ENCODE measurements around the gene TP53. TPM values are rescaled to one million over a fixed set of nuclear protein-coding genes. Genes with fewer than 3 reads are reported as not detected.

The TP53 gene
- total RNA-seq: 17.9 TPM
- 10 to 100 TPM; 33.8 to 51.8 (median 40.9) TPM for polyA plus RNA-seq (ENCODE audit: insufficient read depth in 1 of 8, insufficient read length in 8 of 8, low replicate concordance in 1 of 8)
- long read RNA-seq, donor 1, partial matches to known transcripts: 0 of 3 reads
- long read RNA-seq, donor 1, other reads (novel, unspliced or antisense): 0 of 3 reads
- long read RNA-seq, donor 2: 0 reads
- long read RNA-seq, donor 3, partial matches to known transcripts: 38 of 43 reads
- long read RNA-seq, donor 3, other reads (novel, unspliced or antisense): 0 of 43 reads
- long read RNA-seq, donor 4, partial matches to known transcripts: 0 of 1 reads
- long read RNA-seq, donor 4, other reads (novel, unspliced or antisense): 0 of 1 reads
- long read RNA-seq, donor 5, transcript TP53-227 (11 exons, 2,579 nt): major isoform, 5 of 11 reads
- long read RNA-seq, donor 5, partial matches to known transcripts: 5 of 11 reads
- long read RNA-seq, donor 5, other reads (novel, unspliced or antisense): 0 of 11 reads
- long read RNA-seq, donor 6, partial matches to known transcripts: 6 of 13 reads
- long read RNA-seq, donor 6, other reads (novel, unspliced or antisense): 0 of 13 reads
- long read RNA-seq, donor 7, partial matches to known transcripts: 44 of 47 reads
- long read RNA-seq, donor 7, other reads (novel, unspliced or antisense): 0 of 47 reads
- long read RNA-seq, donor 8, partial matches to known transcripts: 0 of 1 reads
- long read RNA-seq, donor 8, other reads (novel, unspliced or antisense): 0 of 1 reads
- long read RNA-seq, donor 9, transcript TP53-227 (11 exons, 2,579 nt): major isoform, 7 of 47 reads
- long read RNA-seq, donor 9, partial matches to known transcripts: 39 of 47 reads
- long read RNA-seq, donor 9, other reads (novel, unspliced or antisense): 0 of 47 reads
- long read RNA-seq, donor 10, transcript TP53-227 (11 exons, 2,579 nt): major isoform, 6 of 8 reads
- long read RNA-seq, donor 10, partial matches to known transcripts: 0 of 8 reads
- long read RNA-seq, donor 10, other reads (novel, unspliced or antisense): 0 of 8 reads
- long read RNA-seq, donor 11, transcript TP53-227 (11 exons, 2,579 nt): major isoform, 6 of 7 reads
- long read RNA-seq, donor 11, partial matches to known transcripts: 0 of 7 reads
- long read RNA-seq, donor 11, other reads (novel, unspliced or antisense): 0 of 7 reads

DNA sequence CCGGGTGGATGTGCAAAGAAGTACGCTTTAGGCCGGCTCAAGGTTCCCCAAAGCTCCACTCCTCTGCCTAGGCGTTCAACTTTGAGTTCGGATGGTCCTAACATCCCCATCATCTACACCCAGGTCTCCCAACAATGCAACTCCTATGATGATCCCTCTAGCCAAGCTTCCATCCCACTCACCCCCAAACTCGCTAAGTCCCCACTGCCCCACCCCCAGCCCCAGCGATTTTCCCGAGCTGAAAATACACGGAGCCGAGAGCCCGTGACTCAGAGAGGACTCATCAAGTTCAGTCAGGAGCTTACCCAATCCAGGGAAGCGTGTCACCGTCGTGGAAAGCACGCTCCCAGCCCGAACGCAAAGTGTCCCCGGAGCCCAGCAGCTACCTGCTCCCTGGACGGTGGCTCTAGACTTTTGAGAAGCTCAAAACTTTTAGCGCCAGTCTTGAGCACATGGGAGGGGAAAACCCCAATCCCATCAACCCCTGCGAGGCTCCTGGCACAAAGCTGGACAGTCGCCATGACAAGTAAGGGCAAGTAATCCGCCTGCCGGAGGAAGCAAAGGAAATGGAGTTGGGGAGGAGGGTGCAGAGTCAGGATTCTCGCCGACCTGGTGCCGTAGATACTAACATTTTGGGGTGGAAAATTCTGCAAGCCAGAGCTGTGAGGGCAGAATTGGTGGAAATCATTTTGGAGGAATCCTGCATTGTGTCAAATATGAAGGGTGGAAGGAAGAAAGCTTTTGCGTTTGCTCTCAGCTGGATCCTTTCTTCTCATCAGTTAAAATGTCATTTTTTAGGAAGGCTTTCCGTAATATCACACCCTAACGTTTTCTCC lies at the start of gene TP53:
TP53 (minus strand) TSS at position 419 of the 836 bp plus-strand sequence. CDS start 10,896 bp downstream, outside the sequence.
- 0% methylated on average over 24 of the region's 30 CpGs for WGBS (ENCODE audit: insufficient coverage)
- H3K9me3 ChIP-seq (replicated peaks; ENCODE audit: control insufficient read depth, low read depth, low read length): no peaks in the 10 kb centered on the region
- peaks cover 17% of the 10 kb centered on the region for H3K4me1 ChIP-seq (ENCODE audit: control insufficient read depth, insufficient read depth, low read length)
- peak; percentile 97 for DNase-seq
- peaks cover 6% of the 10 kb centered on the region for H3K36me3 ChIP-seq (ENCODE audit: control insufficient read depth, insufficient read depth, low read length)
- H3K27me3 ChIP-seq (ENCODE audit: control insufficient read depth, insufficient read depth, low read length): no peaks in the 10 kb centered on the region
- peak within 1 kb of the TSS; percentile 98 for H3K27ac ChIP-seq (ENCODE audit: low read length)
- peak within 1 kb of the TSS; percentile 83 for H3K4me3 ChIP-seq (ENCODE audit: low read length)

DNA sequence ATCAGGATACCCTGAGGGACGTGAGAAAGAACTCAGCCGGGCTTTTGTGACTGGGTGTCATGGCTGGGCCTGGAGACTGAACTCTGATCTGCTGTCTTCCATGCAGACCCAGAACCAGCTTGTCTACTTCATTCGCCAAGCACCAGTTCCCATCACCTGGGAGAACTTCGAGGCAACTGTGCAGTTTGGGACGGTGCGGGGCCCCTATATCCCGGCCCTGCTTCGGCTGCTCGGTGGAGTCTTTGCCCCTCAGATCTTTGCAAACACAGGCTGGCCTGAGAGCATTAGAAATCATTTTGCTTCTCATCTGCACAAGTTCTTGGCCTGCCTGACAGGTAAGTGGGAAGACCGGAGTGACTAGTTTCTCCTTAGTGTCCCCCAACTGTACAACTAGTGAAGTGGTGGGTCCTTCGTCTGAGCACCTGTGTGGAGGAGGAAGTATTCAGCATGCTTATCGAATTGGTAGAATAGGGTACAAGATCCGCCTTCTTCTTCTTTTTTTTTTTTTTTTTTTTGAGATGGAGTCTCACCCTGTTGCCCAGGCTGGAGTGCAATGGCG lies 45.8 kb upstream of the TP53 start:
- no peaks in the 10 kb centered on the region for H3K36me3 ChIP-seq (ENCODE audit: control insufficient read depth, insufficient read depth, low read length)
- WGBS (ENCODE audit: insufficient coverage): 93% methylated on average over 5 of the region's 14 CpGs
- no peaks in the 10 kb centered on the region for H3K4me1 ChIP-seq (ENCODE audit: control insufficient read depth, insufficient read depth, low read length)
- H3K4me3 ChIP-seq (ENCODE audit: low read length): no peak overlapping the region
- no peak overlapping the region for H3K27ac ChIP-seq (ENCODE audit: low read length)
- H3K9me3 ChIP-seq (replicated peaks; ENCODE audit: control insufficient read depth, low read depth, low read length): no peaks in the 10 kb centered on the region
- no peak for DNase-seq
- peaks cover 8% of the 10 kb centered on the region for H3K27me3 ChIP-seq (ENCODE audit: control insufficient read depth, insufficient read depth, low read length)

DNA sequence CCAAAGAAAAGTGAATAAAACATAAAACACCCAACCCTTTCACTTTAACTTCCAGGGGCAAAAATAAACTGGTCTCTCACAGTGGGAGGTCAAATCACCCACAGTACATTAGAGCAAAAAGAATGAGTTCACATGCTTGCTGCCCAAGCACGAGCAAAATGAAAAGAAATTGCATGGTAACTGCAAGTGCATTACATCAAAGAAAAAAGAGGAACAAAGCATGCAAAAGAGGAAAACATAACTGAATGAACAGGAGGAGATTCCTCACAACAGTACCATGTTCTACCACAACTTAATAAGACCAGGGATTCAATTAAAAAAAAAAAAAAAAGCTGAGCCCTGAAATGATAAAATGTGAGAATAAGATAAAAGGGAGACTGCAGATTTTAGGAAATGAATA lies 42.5 kb upstream of the TP53 start:
- peaks cover 4% of the 10 kb centered on the region for H3K27me3 ChIP-seq (ENCODE audit: control insufficient read depth, insufficient read depth, low read length)
- H3K36me3 ChIP-seq (ENCODE audit: control insufficient read depth, insufficient read depth, low read length): no peaks in the 10 kb centered on the region
- H3K4me3 ChIP-seq (ENCODE audit: low read length): no peak overlapping the region
- no peaks in the 10 kb centered on the region for H3K4me1 ChIP-seq (ENCODE audit: control insufficient read depth, insufficient read depth, low read length)
- no CpG with 5 or more reads among the region's 1 CpG for WGBS (ENCODE audit: insufficient coverage)
- H3K9me3 ChIP-seq (replicated peaks; ENCODE audit: control insufficient read depth, low read depth, low read length): no peaks in the 10 kb centered on the region
- H3K27ac ChIP-seq (ENCODE audit: low read length): no peak overlapping the region
- DNase-seq: no peak

DNA sequence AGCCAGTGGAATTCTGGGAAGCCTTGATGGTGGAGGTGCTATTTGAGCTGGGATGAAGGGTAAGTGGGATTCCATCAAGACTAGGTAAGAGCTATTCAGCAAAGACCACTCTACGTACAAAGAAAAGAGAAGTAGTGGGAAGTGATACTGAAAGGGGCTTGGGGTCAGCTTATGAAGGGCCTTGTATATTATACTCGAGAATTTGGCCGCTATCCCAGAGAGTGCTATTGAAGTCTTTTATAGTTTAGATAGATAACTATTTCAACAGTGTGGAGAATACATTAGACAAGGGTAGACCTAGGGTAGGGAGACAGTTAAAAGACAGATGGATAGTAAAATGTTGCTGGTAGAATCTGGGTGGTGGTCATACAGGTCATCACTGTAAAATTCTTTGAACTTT lies 40.6 kb upstream of the TP53 start:
- Histone ChIP-seq H3K4me3 (ENCODE audit: low read length) (no peak overlapping the region), H3K9me3 (replicated peaks; ENCODE audit: control insufficient read depth, low read depth, low read length) (no peaks in the 10 kb centered on the region), H3K27ac (ENCODE audit: low read length) (no peak overlapping the region), H3K4me1 (ENCODE audit: control insufficient read depth, insufficient read depth, low read length) (no peaks in the 10 kb centered on the region), H3K36me3 (ENCODE audit: control insufficient read depth, insufficient read depth, low read length) (no peaks in the 10 kb centered on the region), H3K27me3 (ENCODE audit: control insufficient read depth, insufficient read depth, low read length) (peaks cover 4% of the 10 kb centered on the region)
- WGBS (ENCODE audit: insufficient coverage): 80% methylated on average over 1 of the region's 3 CpGs
- no peak for DNase-seq

DNA sequence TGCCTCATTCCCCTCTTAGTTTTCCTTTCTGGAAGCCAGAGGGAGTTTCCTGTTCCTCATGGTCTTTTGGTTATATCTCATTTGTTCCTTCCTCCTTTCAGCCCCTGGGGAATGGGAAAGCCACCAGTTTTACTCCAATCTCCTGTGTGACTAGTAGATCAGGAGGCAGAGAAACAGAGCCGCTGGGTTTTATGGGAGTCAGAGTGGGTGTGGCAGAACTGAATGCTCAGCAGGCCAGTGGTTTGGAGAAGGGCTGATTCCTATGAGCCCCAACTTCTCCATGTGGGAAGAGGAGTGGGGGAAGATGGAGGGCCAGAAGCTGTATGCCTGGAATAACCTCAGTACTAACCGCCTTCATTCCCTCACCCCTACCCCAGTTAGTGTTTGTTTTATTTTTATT lies 34.3 kb upstream of the TP53 start:
- peaks cover 15% of the 10 kb centered on the region for H3K27me3 ChIP-seq (ENCODE audit: control insufficient read depth, insufficient read depth, low read length)
- no peak overlapping the region for H3K27ac ChIP-seq (ENCODE audit: low read length)
- no peaks in the 10 kb centered on the region for H3K36me3 ChIP-seq (ENCODE audit: control insufficient read depth, insufficient read depth, low read length)
- WGBS (ENCODE audit: insufficient coverage): no CpG with 5 or more reads among the region's 2 CpGs
- H3K4me3 ChIP-seq (ENCODE audit: low read length): no peak overlapping the region
- H3K4me1 ChIP-seq (ENCODE audit: control insufficient read depth, insufficient read depth, low read length): peaks cover 24% of the 10 kb centered on the region
- no peak for DNase-seq
- H3K9me3 ChIP-seq (replicated peaks; ENCODE audit: control insufficient read depth, low read depth, low read length): no peaks in the 10 kb centered on the region

DNA sequence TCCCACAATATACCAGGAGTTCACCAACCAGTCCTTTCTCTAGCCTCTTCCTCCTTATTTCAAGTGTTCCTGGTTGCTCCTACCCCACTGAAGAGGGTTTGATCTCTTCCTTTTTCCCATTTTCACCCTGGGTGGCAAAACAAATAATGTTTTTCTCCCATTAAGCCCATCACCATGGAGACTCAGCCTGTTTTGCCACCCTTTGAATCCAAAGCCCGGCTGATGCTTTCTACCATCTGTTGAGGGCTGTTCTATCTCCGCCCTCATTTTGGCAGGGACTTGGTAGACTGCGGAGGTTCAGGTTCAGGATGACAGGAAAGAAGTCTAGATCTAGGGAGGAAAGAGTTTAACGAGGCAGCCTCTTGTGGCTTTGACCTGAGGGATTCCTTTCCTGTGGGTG lies 32.8 kb upstream of the TP53 start:
- H3K9me3 ChIP-seq (replicated peaks; ENCODE audit: control insufficient read depth, low read depth, low read length): no peaks in the 10 kb centered on the region
- H3K27me3 ChIP-seq (ENCODE audit: control insufficient read depth, insufficient read depth, low read length): peaks cover 30% of the 10 kb centered on the region
- no peak for DNase-seq
- no peaks in the 10 kb centered on the region for H3K36me3 ChIP-seq (ENCODE audit: control insufficient read depth, insufficient read depth, low read length)
- peaks cover 30% of the 10 kb centered on the region for H3K4me1 ChIP-seq (ENCODE audit: control insufficient read depth, insufficient read depth, low read length)
- no peak overlapping the region for H3K27ac ChIP-seq (ENCODE audit: low read length)
- 30% methylated on average over 3 of the region's 4 CpGs for WGBS (ENCODE audit: insufficient coverage)
- no peak overlapping the region for H3K4me3 ChIP-seq (ENCODE audit: low read length)

DNA sequence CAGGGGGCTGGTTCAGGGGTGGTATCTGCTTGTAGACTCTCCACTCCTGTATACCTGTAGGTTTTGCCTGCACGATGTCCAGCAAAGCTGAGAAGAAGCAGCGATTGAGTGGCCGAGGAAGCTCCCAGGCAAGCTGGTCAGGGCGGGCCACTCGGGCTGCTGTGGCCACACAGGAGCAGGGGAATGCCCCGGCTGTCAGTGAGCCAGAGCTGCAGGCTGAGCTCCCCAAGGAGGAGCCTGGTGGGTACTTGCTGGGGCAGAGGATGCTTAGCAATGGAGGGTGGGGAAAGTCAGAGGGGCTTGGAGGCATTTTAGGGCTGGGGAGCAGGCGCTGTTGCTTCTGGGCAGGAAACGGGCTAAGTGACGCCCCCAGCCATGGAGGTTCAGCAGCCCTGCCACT lies 32.4 kb upstream of the TP53 start:
- Histone ChIP-seq H3K36me3 (ENCODE audit: control insufficient read depth, insufficient read depth, low read length) (no peaks in the 10 kb centered on the region), H3K9me3 (replicated peaks; ENCODE audit: control insufficient read depth, low read depth, low read length) (no peaks in the 10 kb centered on the region), H3K4me3 (ENCODE audit: low read length) (no peak overlapping the region), H3K4me1 (ENCODE audit: control insufficient read depth, insufficient read depth, low read length) (peaks cover 30% of the 10 kb centered on the region), H3K27me3 (ENCODE audit: control insufficient read depth, insufficient read depth, low read length) (peaks cover 33% of the 10 kb centered on the region), H3K27ac (ENCODE audit: low read length) (no peak overlapping the region)
- 61% methylated on average over 6 of the region's 9 CpGs for WGBS (ENCODE audit: insufficient coverage)
- no peak for DNase-seq

DNA sequence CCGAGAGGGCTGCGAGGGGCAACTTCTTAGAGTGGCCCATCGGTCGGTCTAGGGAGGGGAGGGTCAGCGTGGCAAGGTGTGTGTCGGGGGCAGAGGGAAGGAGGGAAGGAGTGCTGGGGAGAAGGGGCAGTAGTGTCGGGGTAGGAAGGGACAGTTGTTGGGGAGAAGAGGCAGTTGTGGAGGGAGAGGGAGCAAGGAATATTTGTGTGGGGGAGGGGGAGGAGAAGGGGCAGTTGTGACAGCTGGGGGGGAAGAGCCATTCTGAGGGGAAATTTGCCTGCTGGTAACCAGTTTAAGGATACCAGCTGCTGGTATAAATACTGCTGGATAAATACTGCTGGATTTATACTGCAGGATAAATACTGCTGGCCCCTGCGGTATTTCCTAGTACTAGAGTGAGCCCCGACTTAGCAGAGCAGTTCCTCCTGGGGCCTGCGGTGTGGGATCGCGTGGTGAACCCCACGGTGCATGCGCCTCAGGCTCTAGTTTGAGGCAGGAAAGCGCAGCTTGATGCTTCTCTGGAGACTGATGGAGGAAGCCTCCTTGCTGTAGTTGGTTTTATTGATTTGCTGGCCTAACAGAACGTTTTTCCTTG lies 30.6 kb upstream of the TP53 start:
- Histone ChIP-seq H3K27me3 (ENCODE audit: control insufficient read depth, insufficient read depth, low read length) (peaks cover 46% of the 10 kb centered on the region), H3K4me3 (ENCODE audit: low read length) (peak overlapping the region; percentile 66), H3K27ac (ENCODE audit: low read length) (no peak overlapping the region), H3K9me3 (replicated peaks; ENCODE audit: control insufficient read depth, low read depth, low read length) (no peaks in the 10 kb centered on the region), H3K4me1 (ENCODE audit: control insufficient read depth, insufficient read depth, low read length) (peaks cover 30% of the 10 kb centered on the region), H3K36me3 (ENCODE audit: control insufficient read depth, insufficient read depth, low read length) (no peaks in the 10 kb centered on the region)
- DNase-seq: no peak
- WGBS (ENCODE audit: insufficient coverage): 7% methylated on average over 14 of the region's 16 CpGs

Data from muscle of leg (tissue), 16 donors.